Loucy (cell line): ENCODE data around the gene DPP4.

ENCODE experiments used
- H2AFZ ChIP-seq: fragments of 200-600 bp; sonication (generic); 2 replicates; pipeline ENCODE4 v1.6.0; 2016; ENCODE audit warnings: antibody characterized with exemption, mild to moderate bottlenecking, low read length, moderate library complexity
- H3F3A ChIP-seq: fragments of 200-600 bp; 2 replicates; pipeline ENCODE4 v1.6.0; 2016; ENCODE audit warnings: antibody characterized with exemption, low read depth, mild to moderate bottlenecking
- H3K27me3 ChIP-seq: fragments of 200-600 bp; sonication (generic); 2 replicates; pipeline ENCODE4 v1.6.1; 2014; ENCODE audit warnings: low read length, mild to moderate bottlenecking; ENCODE audit not compliant: insufficient read depth, poor library complexity, severe bottlenecking
- H3K36me3 ChIP-seq: fragments of 200-600 bp; sonication (generic); 2 replicates; pipeline ENCODE4 v1.6.1; 2016; ENCODE audit warnings: low read length; ENCODE audit not compliant: insufficient read depth
- H3K4me1 ChIP-seq: fragments of 200-600 bp; sonication (generic); 2 replicates; pipeline ENCODE4 v1.5.1; 2014; ENCODE audit warnings: low read length, mild to moderate bottlenecking; ENCODE audit not compliant: insufficient read depth, poor library complexity, severe bottlenecking
- H3K4me2 ChIP-seq: fragments of 200-600 bp; sonication (generic); 2 replicates; pipeline ENCODE4 v1.6.0; 2014; ENCODE audit warnings: antibody characterized with exemption, low read length, low read depth, mild to moderate bottlenecking; ENCODE audit not compliant: poor library complexity, severe bottlenecking
- H3K4me3 ChIP-seq: fragments of 200-600 bp; sonication (generic); 2 replicates; pipeline ENCODE4 v1.5.1; 2014; ENCODE audit warnings: low read length, mild to moderate bottlenecking, mixed read lengths; ENCODE audit not compliant: poor library complexity, severe bottlenecking
- H3K79me2 ChIP-seq: fragments of 200-600 bp; sonication (generic); 2 replicates; pipeline ENCODE4 v1.6.1; 2014; ENCODE audit warnings: low read length; ENCODE audit not compliant: insufficient read depth
- H3K9ac ChIP-seq: fragments of 200-600 bp; sonication (generic); 2 replicates; pipeline ENCODE4 v1.6.0; 2014; ENCODE audit warnings: mild to moderate bottlenecking, low read depth, low read length, moderate library complexity; ENCODE audit not compliant: poor library complexity, severe bottlenecking
- H3K9me2 ChIP-seq: fragments of 200-600 bp; sonication (generic); replicated peaks from 2 replicates; pipeline ENCODE4 v1.6.1; 2016; ENCODE audit warnings: low read depth, low read length, mixed read lengths
- H3K9me3 ChIP-seq: fragments of 200-600 bp; sonication (generic); 2 replicates; pipeline ENCODE4 v1.6.1; 2014; ENCODE audit warnings: mild to moderate bottlenecking, antibody characterized with exemption, low read length, low read depth; ENCODE audit not compliant: insufficient read depth
- H4K20me1 ChIP-seq: fragments of 200-600 bp; sonication (generic); 2 replicates; pipeline ENCODE4 v1.6.0; 2014; ENCODE audit warnings: antibody characterized with exemption, low read length, mild to moderate bottlenecking; ENCODE audit not compliant: insufficient read depth, poor library complexity, severe bottlenecking
- CTCF ChIP-seq: fragments of 200-600 bp; sonication (generic); conservative IDR thresholded peaks from 2 replicates; pipeline ENCODE4 v1.5.1; 2014; ENCODE audit warnings: mild to moderate bottlenecking, antibody characterized with exemption, low read length
- EZH2phosphoT487 ChIP-seq: fragments of 200-600 bp; IDR thresholded peaks from 2 replicates; pipeline ENCODE4 v1.6.1; 2018; ENCODE audit warnings: antibody characterized with exemption, mild to moderate bottlenecking, moderate library complexity, borderline replicate concordance

Gene DPP4

GRCh38 chr2:161965994-161966393 lies 108.0 kb downstream of the DPP4 start:
- TF ChIP-seq CTCF (no peak), EZH2phosphoT487 (no peak)
- Histone ChIP-seq H2AFZ (no peak overlapping the region), H3K4me1 (no peaks in the 10 kb centered on the region)

GRCh38 chr2:161964160-161964559 lies 109.9 kb downstream of the DPP4 start:
- H3K9ac ChIP-seq = no peak overlapping the region
- H3F3A ChIP-seq = no peaks in the 10 kb centered on the region
- H3K4me3 ChIP-seq = no peak overlapping the region
- no peak overlapping the region for H2AFZ ChIP-seq
- no peaks in the 10 kb centered on the region for H3K9me3 ChIP-seq
- H3K4me2 ChIP-seq = no peak overlapping the region
- H3K4me1 ChIP-seq = no peaks in the 10 kb centered on the region
- no peaks in the 10 kb centered on the region for H3K79me2 ChIP-seq
- H3K27me3 ChIP-seq = no peaks in the 10 kb centered on the region
- H4K20me1 ChIP-seq = no peaks in the 10 kb centered on the region
- no peaks in the 10 kb centered on the region for H3K9me2 ChIP-seq
- no peaks in the 10 kb centered on the region for H3K36me3 ChIP-seq
- TF ChIP-seq EZH2phosphoT487 = no peak

More at GRCh38 chr2:161965994-161966393, 108.0 kb downstream of the DPP4 start:
- H3K4me3 ChIP-seq = no peak overlapping the region
- no peak overlapping the region for H3K4me2 ChIP-seq
- H3K79me2 ChIP-seq = no peaks in the 10 kb centered on the region
- H3K9me2 ChIP-seq = no peaks in the 10 kb centered on the region
- no peaks in the 10 kb centered on the region for H3K9me3 ChIP-seq
- H3K36me3 ChIP-seq = no peaks in the 10 kb centered on the region
- no peaks in the 10 kb centered on the region for H3K27me3 ChIP-seq
- no peak overlapping the region for H3K9ac ChIP-seq
- H3F3A ChIP-seq = no peaks in the 10 kb centered on the region
- H4K20me1 ChIP-seq = no peaks in the 10 kb centered on the region

- TF ChIP-seq EZH2phosphoT487 (no peak), CTCF (no peak)
- no peaks in the 10 kb centered on the region for H3K79me2 ChIP-seq
- no peaks in the 10 kb centered on the region for H3K27me3 ChIP-seq
- H2AFZ ChIP-seq = no peak overlapping the region
- no peaks in the 10 kb centered on the region for H3K36me3 ChIP-seq
- no peaks in the 10 kb centered on the region for H3K9me2 ChIP-seq
- no peaks in the 10 kb centered on the region for H3K9me3 ChIP-seq
- H3K4me2 ChIP-seq = no peak overlapping the region
- no peaks in the 10 kb centered on the region for H4K20me1 ChIP-seq
- no peak overlapping the region for H3K4me3 ChIP-seq
- H3K9ac ChIP-seq = no peak overlapping the region
- H3K4me1 ChIP-seq = peaks cover 2% of the 10 kb centered on the region
- no peaks in the 10 kb centered on the region for H3F3A ChIP-seq
These were observed 111.9 kb downstream of the DPP4 start for GRCh38 chr2:161962160-161962559.

- no peaks in the 10 kb centered on the region for H3K9me2 ChIP-seq
These were observed 113.0 kb downstream of the DPP4 start for GRCh38 chr2:161961061-161961460.

More at GRCh38 chr2:161961061-161961460, 113.0 kb downstream of the DPP4 start:
- Histone ChIP-seq H3K9me3 (no peaks in the 10 kb centered on the region), H3K4me3 (no peak overlapping the region), H3K36me3 (no peaks in the 10 kb centered on the region), H3F3A (no peaks in the 10 kb centered on the region), H3K27me3 (no peaks in the 10 kb centered on the region), H4K20me1 (no peaks in the 10 kb centered on the region), H3K9ac (no peak overlapping the region), H3K79me2 (no peaks in the 10 kb centered on the region), H3K4me2 (no peak overlapping the region), H3K4me1 (peaks cover 12% of the 10 kb centered on the region), H2AFZ (no peak overlapping the region)
- TF ChIP-seq CTCF = no peak
